ENCODE data around the gene LGMN.

- TF ChIP-seq, protein P1, sequence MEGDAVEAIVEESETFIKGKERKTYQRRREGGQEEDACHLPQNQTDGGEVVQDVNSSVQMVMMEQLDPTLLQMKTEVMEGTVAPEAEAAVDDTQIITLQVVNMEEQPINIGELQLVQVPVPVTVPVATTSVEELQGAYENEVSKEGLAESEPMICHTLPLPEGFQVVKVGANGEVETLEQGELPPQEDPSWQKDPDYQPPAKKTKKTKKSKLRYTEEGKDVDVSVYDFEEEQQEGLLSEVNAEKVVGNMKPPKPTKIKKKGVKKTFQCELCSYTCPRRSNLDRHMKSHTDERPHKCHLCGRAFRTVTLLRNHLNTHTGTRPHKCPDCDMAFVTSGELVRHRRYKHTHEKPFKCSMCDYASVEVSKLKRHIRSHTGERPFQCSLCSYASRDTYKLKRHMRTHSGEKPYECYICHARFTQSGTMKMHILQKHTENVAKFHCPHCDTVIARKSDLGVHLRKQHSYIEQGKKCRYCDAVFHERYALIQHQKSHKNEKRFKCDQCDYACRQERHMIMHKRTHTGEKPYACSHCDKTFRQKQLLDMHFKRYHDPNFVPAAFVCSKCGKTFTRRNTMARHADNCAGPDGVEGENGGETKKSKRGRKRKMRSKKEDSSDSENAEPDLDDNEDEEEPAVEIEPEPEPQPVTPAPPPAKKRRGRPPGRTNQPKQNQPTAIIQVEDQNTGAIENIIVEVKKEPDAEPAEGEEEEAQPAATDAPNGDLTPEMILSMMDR (conservative IDR thresholded peaks at IDR 0.05; ENCODE audit: low read length): no peak
- no peak for TF ChIP-seq EZH2phosphoT487 (IDR thresholded peaks at IDR 0.05; ENCODE audit: borderline replicate concordance, low read depth, low read length)
Measured at GRCh38 chr14:92744198-92744597, 4.2 kb downstream of the LGMN start.
